NCI-H774 (cell line): ENCODE results near the gene CCDC124.

ENCODE experiments used
- DNase-seq: peaks from one replicate; lab custom pipeline; 2025; lab: John Stamatoyannopoulos, UW

Gene CCDC124

GRCh38 chr19:17936379-17936778 is 3.6 kb downstream of the CCDC124 start:
- DNase-seq, result no peak

DNA sequence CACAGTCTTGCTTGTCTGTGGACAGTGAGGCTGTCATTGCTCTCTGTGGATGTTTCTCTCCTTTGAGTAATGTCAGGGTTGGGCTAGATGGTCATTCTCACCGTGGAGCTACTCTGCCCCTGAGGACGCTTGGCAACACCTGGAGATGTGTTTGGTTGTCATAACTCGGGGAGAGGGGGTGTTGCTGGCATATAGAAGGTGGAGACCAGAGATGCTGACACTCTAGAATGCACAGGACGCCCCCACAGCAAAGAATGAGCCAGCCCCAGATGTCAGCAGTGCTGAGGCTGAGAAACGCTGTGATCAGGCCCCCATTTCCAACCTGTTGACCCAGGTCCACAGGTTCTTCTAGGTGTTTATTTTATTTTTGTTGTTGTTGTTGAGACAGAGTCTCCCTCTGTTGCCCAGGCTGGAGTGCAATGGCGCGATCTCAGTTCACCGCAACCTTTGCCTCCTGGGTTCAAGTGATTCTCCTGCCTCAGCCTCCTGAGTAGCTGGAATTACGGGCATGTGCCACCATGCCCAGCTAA is 4.6 kb downstream of the CCDC124 start:
- DNase-seq, result no peak

DNA sequence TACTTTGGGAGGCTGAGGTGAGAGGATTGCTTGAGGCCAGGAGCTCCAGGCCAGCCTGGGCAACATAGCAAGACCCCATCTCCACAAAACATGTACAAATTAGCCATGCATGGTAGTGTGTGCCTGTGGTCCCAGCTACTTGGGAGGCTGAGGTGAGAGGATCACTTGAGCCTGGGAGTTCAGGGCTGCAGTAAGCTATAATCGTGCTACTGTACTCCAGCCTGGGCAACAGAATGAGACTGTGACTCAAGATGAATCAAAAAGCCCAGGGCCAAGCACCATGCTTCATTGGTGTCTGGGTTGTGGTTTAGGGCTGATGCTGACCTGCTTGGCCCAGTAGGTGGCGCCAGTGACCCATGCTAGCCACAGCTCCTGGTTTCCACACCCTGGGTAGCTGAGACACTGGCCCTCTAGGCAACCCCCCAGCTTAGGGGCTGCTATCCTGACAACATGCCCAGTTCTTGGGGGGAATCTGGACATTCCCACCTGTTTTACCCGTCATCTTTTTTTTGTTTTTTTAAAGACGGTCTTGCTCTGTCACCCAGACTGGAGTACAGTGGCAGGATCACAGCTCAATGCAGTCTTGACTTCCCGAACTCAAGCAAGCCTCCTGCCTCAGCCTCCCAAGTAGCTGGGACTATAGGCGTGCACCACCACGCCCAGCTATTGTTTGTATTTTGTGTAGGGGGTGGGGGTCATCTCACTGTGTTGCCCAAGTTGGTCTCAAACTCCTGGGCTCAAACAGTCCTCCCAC is 5.5 kb downstream of the CCDC124 start:
- peak; percentile 44 for DNase-seq

DNA sequence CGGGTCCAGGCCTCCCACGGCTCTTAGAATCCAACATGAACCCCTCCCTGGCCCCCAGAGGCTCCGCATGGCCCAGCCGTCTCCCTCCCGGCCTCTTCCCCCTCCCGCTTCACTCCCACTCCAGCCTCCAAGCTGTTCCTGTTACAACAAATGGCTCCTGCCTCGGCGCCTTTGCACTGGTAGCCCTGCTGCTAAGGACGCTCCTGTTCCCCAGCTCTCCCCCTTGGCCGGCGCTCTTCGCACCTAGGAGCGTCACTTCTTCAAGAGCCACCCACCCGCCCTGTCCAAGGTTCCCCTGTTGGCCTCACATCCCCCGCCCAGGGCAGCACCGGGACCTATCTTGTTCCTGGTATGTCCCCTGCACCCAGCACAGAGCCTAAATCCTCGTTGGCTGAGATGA is 9.4 kb downstream of the CCDC124 start:
- DNase-seq, result no peak

DNA sequence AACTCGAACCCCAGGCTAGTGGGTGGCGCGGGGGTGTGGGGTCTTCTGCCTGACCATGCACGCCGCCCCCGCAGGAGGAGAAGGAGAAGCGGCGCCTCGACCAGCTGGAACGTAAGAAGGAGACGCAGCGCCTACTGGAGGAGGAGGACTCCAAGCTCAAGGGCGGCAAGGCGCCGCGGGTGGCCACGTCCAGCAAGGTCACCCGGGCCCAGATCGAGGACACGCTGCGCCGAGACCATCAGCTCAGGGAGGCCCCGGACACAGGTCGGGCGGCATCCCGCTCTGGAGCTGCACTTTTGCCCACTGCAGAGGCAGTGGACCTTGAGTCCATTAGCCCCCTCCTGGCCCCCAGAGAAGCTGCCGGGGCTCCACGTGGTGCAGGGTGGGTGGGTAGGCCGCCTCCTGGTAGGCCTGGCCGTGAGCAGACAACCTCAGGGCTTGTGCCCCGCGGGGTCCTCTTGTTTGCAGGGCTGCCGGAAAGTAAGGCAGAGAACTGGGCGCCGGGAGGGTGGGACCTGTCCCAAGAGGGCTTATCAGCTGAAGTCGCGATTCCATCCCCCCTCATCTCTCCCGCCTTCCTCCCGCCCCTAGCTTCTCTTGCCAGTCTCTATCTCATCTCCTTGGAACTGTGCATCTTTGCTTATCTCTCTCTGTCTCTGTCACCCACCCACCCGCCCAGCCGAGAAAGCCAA is 9.9 kb downstream of the CCDC124 start:
- DNase-seq, result no peak

DNA sequence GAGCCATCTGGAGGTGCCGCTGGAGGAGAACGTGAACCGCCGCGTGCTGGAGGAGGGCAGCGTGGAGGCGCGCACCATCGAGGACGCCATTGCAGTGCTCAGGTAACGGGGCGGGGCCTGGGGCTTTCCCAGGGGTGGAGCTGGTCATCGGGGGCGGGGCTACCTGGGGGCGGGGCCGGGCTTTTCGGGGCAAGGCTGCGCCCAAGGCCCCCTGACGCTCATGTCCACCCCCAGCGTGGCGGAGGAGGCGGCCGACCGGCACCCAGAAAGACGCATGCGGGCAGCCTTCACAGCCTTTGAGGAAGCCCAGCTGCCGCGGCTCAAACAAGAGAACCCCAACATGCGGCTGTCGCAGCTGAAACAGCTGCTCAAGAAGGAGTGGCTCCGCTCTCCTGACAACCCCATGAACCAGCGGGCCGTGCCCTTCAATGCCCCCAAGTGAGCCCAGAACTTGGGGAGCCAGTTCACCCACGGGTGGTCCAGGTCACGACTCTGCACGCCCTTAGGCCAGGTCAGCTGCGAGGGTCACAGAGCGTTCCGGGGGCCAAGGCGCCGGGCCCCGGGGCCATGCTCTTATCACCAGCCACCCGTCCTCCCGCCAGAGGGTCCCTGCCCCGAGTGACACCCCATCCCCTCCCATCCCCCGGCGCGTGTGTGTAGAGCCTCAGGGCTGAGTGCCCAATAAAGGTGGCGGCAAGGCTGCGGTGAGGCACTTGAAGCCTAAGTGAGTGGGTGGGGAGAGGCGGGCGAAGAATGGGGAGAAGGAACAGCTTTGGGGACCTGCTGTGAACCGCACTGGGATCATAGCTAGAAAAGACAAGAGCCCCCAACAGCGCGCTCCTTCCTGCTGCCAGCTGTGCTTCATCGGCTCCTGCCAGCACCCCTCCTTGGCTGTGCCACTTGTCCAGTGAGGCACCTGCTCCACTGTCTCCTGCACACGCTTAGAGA is 10.7 kb downstream of the CCDC124 start:
- no peak for DNase-seq

- no peak for DNase-seq
Observed at GRCh38 chr19:17944301-17944700, 11.5 kb downstream of the CCDC124 start.

DNA sequence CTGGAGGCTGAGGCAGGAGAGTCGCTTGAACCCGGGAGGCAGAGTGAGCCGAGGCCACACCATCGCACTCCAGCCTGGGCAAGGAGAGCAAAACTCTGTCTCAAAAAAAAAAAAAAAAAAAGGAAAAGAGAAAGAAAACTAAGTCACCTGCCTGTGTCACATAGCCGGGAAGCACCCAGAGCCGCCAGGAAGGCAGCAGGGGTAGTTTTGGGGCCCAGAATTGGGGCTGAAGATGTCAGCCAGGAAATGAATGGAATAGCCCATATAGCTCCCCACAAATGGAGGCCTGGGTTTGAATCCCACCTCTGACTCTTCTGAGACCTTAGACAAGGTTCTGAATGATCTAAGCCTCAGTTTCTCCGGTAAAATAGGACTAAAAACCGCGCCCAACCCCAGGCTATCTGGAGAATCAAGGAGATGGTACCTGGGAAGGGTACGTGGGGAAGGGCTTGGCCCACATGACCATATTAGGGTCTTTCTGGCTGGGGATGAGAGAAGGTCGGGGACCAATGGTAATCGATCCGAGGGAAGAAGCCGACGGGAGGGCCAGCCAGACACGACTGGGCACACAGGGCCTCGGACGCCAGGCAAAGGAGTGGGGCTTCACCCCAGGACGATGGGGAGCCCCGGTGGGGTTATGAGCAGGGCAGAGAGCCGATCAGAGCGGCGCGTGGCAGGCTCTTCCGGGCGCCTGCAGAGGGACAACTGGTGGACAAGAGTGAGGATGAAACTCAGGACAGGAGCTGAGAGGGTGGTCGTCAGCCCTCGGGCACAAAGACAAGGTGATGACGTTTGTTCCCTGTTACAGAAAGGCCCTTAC is 14.4 kb downstream of the CCDC124 start:
- DNase-seq, result no peak

DNA sequence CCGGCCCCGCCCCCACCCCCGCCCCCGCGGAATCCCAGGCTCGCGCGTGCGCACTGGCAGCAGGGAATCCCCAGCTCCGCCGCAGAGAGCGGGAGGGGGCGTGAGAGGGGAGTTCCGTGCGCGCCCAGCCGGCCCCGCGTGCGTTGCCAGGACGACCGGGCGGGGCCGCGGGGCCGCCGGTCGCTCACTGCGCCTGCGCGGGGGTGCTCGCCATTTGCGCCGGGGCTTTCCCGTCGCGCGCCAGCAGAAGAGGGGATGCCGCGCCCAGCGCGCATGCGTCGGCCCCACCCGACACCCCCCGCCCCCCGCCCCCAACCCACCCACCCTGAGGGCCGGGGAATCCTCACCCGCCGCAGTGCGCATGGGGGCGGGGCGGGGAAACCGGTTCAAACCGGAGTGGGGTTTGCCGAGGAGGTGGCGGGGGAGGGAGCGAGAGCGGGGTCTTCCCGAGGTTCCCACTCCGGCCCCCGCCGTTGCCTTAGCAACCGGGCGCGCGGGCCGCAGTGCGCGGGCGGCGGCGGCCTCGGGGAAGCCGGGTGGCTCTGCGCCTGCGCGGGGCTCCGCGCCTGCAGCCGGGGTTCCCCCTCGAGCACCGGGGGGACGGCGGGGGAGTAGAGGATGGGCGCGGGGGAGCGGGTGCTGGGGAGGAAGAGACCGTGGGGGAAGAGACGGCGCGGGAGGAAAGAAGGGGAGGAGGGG is 15.1 kb downstream of the CCDC124 start:
- peak; percentile 94 for DNase-seq

- DNase-seq, result no peak
Observed at GRCh38 chr19:17948514-17948900, 15.7 kb downstream of the CCDC124 start.

DNA sequence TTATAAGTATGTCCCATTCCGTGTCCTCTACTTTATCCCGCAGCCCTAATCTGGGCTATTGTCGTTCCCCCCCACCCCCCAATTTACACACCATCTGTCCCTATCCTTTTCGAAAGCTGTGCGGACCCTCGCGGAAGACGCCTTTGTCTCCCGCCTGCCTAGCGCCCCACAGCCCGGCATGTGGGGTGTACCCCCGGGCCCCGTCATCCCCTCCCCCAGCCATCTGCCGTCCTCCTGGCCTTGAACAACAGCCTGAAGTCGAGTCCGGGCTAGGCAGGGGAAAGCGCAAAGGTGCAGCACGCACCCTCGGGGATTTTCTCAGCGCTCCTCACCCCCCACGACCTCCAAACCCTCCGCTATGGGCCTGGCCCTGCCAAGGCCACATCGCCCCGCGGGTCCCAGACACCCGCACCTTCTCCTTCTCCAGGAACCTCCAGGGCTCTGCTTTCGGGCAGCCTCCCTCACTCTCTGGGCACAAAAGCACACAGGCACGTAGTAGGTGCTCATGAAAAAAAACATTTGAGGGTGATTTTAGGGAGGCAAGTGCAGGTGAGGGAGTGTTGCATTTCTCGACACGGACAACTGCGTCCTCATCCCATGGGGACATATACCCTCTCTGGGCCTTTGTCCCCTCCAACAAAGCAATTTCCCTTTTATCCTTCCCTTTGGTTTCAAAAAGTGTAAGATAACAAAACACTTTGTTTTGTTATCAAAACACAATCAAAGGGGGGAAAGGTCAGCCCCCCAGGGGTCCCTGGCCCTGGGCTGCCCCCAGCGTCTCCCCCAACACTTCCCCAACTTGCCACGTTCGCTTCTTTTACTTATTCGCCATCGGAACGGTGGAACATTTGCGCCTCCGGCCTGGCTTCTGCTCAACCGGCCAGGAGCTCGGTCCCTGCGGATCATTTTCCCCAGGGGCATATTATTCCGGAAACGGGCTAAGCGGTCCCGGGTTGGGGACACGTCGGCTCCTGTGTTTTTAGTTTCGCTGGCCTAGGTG is 16.4 kb downstream of the CCDC124 start:
- no peak for DNase-seq

DNA sequence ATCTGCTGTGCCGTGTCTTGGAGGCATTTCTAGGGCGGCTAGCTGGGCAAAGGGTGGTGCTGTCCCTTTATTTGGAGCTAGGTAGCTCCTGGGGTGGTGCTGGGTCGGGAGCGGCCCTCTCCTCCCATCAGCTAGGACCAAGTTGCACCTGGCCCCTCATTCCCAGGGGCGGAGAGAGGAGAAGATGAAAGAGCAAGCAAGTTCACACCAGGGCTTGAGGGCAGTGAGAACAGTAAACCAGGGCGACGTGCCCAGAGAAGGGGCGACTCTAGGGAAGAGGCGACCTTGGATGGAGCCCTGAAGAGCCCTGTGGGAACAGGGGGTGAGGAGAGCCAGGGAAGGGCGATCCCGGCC is 17.1 kb downstream of the CCDC124 start:
- DNase-seq, result no peak

DNA sequence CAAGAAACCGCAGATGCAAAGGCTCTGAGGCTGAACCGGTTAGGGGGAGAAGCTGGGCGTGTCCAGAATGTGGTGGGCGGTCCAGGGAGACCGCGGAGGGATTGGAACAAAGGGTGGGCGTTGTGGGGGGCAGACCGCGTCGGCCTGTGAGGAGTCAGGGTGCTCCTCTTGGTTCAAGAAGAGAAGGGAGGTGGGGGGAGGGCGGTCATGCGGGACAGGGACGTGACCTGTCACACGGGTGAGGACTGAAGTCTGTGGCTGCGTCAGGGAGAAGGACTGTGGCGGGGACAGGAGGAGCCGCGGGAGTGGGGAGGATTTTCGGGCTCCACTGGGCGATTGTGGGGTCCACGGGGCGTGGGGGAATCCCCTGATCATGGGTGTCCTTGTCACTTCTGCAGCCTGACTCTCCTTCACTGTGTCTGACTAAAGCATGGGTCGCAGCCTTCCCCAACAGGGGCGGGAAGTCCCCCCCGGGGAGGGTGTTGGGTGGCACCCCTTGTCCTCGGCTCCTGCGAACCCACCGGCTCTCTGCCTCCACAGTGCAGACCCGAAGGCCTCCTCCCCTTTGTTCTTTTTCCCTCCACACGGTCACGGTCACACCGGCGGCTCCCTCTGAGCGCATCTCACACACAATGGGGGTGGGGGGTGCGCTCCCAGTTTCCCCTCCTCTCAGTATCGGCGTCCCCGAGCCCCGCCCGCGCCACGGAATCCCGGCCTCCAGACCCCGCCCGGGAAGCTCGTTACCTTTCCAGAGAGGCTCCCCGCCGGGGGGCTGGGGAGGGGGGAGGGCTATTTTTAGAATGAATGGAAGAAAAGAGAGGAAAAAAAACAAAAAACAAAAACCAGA is 17.7 kb downstream of the CCDC124 start:
- peak; percentile 3 for DNase-seq

DNA sequence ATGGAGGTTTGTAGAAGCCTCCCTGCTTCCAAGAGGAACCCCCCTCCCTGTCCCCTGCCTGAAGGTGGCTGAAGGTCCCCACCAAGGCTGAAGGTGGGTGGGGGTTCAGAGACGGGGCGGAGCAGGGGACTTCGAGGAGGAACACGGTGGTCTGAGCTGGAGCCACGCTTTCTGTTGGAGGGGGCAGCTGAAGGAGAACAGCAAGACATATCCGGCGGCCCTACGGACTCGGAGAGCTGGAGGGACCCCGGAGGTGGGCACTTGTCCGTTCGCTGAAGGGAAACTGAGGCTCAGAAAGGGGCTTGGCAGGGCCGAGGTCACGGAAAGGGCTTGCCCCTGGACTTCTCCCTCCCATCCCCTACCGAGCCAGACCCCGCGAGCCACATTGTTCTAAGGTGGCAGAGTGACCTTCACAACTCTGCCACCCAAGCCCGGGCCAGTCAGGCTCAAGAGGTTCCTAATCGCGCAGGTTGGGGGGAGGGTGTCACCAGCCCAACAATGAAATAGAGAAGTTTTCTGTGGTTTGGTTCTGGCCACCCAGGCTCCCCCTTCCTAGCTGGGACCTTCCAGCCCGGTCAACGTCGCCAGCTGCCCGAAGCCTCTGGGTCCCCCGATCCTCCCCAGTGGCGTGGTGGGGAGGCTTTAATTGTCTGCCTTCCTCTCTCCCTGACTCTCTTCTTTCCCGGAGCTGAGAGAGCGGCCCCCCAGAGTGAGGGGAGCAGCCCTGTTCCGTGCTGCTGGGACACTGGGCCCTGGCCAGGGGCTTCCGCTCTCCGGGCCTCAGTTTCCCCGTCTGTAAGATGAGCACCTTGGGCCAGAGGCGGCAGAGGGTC is 18.6 kb downstream of the CCDC124 start:
- no peak for DNase-seq

GRCh38 chr19:17951990-17952976 is 19.5 kb downstream of the CCDC124 start:
- DNase-seq, result no peak

GRCh38 chr19:17953316-17953801 is 20.5 kb downstream of the CCDC124 start:
- DNase-seq, result no peak
